ENCODE results near the gene CDH8.
"Not testable (repeated sequence)": the region's sequence is repeated elsewhere in the genome, so short reads cannot be mapped to it uniquely, and the experiment has no call there.

Gene CDH8

DNA sequence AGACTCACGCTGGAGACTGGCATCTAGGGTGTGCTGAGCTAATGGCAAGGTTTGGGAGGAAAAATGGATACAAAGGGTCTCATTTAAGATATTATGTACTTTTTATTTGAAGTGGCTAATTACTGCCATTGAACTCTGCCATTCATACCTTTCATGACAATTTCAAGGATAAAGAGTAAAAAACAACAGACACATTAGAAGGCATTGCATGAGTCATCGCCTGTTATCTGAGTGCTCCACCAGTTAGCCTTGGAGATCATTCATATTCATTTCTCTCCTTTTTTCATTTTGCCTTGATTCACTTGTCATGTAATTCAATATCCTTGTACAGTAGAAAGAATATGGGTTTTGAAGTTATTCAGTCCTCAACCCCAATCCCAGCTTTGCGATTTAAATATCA is 109.5 kb downstream of the CDH8 start:
- DNase-seq, result no peak

DNA sequence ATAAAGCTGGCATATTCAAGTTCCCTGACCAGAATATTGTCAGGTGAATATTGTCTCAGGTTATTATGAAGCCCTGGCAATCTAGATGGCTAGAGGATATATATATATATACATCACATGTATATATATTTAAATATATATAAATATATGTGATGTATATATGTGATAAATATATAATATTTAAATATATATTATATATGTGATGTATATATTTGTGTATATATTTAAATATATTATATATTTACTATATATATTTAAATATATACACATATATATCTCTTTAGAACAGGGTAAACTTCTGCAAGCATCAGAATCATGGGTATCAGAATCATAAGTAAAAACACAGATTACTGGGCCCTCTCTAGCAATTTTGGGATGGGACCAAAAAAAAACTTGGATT is 112.6 kb downstream of the CDH8 start:
- no peak for DNase-seq

- DNase-seq, result no peak
These were observed 114.9 kb downstream of the CDH8 start for GRCh38 chr16:61921373-61921772.

GRCh38 chr16:61917865-61918826 is 118.1 kb downstream of the CDH8 start:
- DNase-seq, result not testable (repeated sequence)

GRCh38 chr16:61915569-61915968 is 120.7 kb downstream of the CDH8 start:
- DNase-seq, result no peak

GRCh38 chr16:61909074-61909473 is 127.2 kb downstream of the CDH8 start:
- no peak for DNase-seq

- DNase-seq, result no peak
These were observed 127.8 kb downstream of the CDH8 start for GRCh38 chr16:61908426-61908825.

GRCh38 chr16:61901689-61902088 is 134.5 kb downstream of the CDH8 start:
- DNase-seq, result no peak

DNA sequence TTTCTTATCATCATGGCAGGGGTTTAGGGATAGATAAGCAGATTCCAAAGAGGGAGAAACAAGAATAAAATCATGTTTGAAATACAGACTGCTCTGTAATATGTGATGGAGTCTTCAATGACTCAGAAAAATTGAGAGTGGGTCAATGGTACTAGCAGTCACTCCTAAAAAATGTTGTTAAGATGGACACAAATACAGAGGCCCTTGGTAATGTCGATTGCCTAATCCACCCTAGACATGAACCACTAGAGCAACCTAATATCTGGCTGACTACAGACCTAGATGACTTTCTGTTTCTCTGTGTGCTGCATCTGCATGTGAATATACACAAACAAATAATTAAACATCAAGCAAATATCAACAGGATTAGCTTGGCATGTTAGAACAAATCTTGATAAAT is 135.8 kb downstream of the CDH8 start:
- no peak for DNase-seq

GRCh38 chr16:61897657-61898056 is 138.6 kb downstream of the CDH8 start:
- no peak for DNase-seq

DNA sequence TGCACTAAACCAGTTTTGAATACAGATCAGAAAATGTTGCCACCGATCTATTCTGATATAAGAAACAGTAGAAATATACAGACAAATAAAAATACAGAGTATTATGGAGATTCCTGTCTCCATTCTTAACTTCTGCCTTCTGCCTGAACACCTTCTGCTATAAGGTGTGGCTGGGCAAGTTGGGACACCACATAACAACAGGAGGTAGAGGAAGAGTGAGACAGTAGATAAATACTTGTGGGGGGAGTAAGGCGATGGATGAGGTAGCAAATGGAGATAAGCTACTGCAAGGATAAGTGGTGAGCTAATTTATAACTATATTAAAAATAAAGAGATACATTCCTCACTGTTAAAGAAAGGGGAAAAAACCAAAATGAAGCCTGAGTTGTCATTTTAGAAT is 143.7 kb downstream of the CDH8 start:
- no peak for DNase-seq

GRCh38 chr16:61891460-61891859 is 144.8 kb downstream of the CDH8 start:
- DNase-seq, result no peak

DNA sequence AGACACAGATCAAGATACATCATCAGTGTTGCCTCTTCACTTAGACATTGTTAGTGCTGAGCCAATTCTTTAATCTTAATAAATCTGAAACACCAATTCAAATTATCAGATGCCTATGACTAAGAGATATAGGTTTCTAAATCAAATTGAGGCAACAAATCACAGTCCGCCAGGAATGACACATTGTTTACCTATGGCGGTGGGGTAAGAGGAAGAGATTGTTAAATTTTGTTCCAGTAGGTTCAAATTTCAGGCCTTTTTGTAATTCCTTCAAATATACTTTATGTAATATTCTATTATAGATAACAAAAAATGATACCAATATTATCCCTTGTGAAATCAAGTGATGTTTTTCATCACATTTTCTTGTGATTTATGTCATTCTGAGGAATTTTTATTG is 145.9 kb downstream of the CDH8 start:
- DNase-seq, result no peak

GRCh38 chr16:61887903-61888302 is 148.3 kb downstream of the CDH8 start:
- no peak for DNase-seq

DNA sequence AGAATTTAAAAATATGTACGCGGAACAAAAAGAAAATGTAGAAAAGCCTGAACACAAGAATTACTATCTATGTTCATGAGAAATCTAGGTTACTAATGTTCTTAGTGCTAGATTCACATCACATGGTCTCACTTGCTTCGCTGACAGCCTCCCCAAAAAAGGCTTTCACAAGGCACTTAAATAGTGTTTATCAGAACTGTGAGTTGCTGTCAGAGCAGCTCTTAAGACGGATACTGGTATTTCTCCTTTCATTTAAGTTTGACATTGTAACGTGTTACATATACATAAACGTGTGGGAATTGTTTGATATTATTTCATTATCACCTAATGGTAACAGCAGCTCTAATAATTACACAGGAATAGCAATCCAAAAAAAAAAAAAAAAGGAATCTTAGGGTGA is 150.9 kb downstream of the CDH8 start:
- no peak for DNase-seq

DNA sequence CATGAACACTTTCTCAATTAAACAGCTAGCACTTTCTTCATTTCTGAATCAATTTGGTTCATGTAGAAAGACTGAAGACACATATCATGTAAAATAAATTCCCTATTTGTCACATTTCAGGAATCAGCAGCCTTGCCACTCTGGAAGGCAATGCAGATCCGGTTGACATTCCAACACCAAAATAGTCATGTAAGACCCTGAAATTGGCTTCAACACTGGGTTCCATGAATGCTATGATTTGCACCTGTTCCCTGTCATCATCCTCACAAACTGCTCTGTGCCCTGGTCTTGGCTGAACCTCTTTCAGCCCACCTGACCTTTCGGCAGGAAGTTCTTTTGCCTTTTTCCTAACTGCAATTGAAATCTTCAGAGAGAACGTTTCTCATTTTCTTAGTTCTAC is 156.9 kb downstream of the CDH8 start:
- DNase-seq, result no peak

DNA sequence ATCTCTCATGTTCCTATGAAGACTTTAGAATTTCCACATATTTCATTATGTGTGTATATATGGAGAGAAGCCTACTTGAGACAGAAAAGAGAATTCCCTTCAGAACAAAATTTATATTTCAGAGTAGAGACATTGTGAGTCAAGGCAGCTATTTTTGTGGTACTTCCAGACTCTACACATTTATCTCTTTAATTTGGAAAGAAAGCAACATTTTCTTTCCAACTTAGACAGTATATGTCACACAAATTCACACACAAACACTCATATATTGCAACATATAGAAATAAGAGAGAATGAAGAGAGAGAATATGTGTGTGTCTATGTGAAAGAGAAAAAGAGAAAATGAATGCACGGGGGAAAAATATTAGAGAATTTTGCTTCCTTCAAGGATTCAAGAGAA is 158.8 kb downstream of the CDH8 start:
- DNase-seq, result no peak

DNA sequence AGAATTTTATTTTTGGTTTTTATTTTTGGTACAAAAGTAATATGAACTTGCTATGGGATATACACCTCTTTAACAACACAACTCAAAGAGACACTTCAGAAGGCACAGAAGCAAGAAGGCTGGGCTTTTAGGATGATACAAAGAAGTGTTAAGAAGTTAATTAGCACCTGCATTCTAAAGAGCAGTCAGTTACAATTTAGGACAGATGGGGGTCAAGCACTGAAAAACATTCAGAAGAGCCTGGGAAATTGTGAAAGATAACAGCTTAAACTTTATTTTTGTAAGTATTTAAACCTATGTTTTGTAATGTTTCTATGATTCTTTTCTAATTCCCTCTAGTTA is 163.5 kb downstream of the CDH8 start:
- DNase-seq, result no peak

DNA sequence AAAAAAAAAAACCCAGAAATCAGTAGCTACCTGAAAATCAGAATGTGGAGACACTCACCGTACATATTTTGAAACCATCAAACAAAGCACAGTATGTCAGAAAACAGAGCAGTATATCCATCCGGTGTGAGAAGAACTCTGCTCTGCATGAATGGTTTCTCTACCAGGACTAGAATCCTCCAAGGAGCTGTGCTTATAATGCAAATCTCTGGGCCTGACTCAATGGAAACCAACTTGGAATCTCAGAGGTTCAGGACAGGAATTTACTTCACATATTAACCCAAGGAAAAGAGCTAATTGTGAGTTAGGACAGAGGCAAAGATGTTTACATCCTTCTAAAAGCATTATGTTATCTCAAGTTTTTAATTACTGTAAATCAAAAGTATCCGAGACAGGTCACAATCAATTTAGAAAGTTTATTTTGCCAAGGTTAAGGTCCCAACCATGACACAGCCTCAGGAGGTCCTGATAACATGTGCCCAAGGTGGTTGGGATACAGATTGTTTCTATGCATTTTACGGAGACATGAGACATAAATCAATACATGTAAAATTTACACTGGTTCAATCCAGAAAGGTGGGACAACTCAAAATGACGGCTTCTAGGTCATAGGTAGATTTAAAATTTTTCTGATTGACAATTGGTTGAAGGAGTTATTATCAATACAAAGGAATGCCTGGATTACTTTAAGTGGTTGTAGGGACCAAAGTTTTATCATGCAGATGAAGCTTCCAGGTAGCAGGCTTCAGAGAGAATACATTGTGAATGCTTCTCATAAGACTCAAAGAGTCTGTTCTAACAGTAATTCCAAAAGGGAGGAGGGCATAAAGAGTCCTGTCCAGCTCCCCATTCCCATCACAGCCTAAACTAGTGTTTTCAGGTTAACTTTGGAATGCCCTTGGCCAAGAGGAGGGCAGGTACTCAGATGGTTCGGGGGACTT is 164.1 kb downstream of the CDH8 start:
- DNase-seq, result no peak

GRCh38 chr16:61862221-61863155 is 173.8 kb downstream of the CDH8 start:
- no peak for DNase-seq

DNA sequence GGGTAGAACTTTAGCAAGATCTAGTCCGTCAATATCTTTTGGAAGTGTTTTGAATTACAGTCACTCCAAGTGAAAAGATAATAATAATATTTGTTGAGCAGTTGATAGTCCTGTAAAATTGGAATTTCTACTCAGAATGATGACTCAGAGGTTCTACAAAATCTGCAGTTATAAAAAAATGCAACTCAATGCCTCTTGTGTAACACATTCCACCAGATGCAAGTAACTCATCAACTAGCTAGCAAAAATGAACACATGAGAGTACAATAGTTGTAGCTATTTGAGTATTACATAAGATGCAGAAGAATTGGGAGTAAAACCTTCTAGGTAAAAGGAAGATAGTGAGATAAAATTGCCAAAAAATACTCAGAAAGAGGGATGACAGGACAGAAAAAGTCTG is 177.2 kb downstream of the CDH8 start:
- no peak for DNase-seq

DNA sequence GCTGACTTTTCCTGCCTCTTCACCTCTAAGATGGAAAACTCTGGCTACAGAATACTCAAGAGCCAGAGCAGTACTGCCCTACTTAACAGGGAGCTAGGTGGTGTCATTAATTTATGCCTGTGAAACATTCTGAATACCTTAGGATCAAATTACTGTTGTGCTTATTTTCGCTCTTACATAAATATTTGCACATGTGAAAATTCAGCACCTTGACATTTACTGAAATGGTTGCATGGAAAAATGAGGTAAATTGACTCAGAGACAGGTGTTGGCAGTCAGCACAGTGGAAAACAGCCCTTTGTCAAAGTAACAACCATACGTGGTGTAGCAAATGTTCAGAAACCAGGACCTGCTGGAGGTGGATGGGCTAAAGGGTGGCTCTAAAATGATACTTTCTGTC is 193.6 kb downstream of the CDH8 start:
- no peak for DNase-seq

All from CD4-positive, alpha-beta T cell treated with Interleukin-21 for 1 hour (primary cell).